ENCODE data around the gene ATP6V0E2. TPM values are rescaled to one million over a fixed set of nuclear protein-coding genes. Genes with fewer than 3 reads are reported as not detected.

Gene ATP6V0E2
- total and polyA plus RNA-seq, 12 donors = 17.5 to 101 (median 32.0) TPM

DNA sequence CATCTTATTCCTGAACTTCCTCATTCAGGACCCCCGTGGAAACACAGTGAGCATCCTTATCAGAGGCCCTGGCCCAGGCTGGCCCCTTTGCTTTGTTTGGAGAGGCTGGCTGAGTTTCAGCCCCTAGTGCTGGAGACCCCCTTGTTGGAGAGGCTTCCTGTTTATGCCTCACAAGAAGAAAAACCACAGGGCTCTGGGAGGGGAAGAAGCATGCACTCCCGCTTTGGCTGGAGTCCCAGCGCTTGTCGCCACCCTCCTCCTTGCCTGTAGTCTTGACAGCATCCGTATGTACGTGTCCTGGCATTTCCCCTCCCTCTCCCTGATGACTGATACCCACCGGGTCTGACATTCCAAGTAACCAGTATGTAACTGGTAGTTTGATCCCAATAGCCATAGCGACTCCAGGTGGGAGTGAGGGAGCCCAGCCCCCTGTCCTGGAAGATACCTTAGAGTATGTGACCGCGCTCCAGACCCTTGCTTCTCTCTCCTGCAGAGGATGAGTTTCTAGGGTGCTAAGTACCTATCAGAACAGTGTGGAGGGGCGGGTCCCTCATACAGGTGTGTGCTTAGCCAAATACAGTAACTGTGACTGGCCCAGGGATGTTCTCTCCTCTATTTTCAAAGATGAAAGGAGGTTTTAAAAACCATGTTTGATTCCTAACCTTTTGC lies 6.9 kb upstream of the ATP6V0E2 start:
- Histone ChIP-seq H3K4me3 (no peak overlapping the region), H3K9me3 (replicated peaks in 1 of 3) (no peaks in the 10 kb centered on the region), H3K27me3 (no peaks in the 10 kb centered on the region), H3K36me3 (replicated peaks in 1 of 2) (peaks cover 0 to 20% of the 10 kb centered on the region in 2 donors), H3K4me1 (replicated peaks in 1 of 2) (no peaks in the 10 kb centered on the region), H3K27ac (no peak overlapping the region)
- peak in 1 of 7 donors; percentile 56 for DNase-seq
- 59 to 81% (median 65%) methylated on average over 11 of the region's 11 CpGs for whole genome bisulfite sequencing, 4 donors
- TF ChIP-seq, protein P1, sequence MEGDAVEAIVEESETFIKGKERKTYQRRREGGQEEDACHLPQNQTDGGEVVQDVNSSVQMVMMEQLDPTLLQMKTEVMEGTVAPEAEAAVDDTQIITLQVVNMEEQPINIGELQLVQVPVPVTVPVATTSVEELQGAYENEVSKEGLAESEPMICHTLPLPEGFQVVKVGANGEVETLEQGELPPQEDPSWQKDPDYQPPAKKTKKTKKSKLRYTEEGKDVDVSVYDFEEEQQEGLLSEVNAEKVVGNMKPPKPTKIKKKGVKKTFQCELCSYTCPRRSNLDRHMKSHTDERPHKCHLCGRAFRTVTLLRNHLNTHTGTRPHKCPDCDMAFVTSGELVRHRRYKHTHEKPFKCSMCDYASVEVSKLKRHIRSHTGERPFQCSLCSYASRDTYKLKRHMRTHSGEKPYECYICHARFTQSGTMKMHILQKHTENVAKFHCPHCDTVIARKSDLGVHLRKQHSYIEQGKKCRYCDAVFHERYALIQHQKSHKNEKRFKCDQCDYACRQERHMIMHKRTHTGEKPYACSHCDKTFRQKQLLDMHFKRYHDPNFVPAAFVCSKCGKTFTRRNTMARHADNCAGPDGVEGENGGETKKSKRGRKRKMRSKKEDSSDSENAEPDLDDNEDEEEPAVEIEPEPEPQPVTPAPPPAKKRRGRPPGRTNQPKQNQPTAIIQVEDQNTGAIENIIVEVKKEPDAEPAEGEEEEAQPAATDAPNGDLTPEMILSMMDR (IDR thresholded peaks at IDR 0.05) = no peak
- TF ChIP-seq POLR2A (IDR thresholded peaks at IDR 0.05) = no peak
- intact Hi-C loops (cut with DNase I) = no loop called here

DNA sequence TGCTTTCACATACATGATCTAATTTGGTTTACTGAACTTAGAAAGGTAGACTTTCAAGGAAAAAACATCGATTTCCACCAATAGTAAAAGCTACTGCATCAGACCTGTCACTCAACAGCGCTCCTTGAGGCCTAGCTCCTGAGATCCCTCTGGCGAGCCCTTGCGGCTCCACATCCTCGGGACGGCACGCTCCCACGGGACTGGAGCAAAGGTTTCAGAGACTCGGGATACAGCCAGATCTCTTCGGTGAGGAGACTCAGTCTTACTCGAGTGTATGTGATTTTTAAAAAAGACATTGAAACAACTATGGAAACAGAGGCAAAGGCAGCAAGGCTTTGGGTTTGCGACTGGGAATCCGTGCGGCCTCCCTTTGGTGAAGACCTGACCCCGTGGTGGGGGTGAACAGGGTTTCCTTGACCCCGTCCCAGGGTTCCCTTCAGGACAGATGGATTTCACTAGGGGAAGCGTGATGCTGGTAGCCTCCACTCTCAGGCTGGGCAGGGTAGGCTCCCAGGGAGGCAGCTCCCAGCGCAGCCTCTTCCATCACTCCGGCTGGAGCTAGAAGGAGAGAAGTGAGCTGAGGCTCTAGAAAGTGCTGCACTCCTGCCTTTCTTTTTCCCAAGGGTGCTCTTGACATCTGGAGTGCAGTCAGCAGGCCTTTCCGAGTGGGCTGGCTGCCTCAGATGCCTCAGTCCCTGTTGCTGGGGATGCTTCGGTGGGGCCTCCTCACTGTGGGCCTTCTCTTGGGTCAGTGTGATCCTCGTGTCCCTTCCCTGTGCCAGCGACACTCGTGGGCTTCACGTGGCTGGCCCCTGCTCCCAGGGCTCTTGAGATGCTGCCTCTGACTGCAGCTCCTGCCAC lies 5.8 kb upstream of the ATP6V0E2 start:
- Histone ChIP-seq H3K27me3 (no peaks in the 10 kb centered on the region), H3K36me3 (replicated peaks in 1 of 2) (peaks cover 0 to 14% of the 10 kb centered on the region in 2 donors), H3K4me3 (no peak overlapping the region), H3K9me3 (replicated peaks in 1 of 3) (no peaks in the 10 kb centered on the region), H3K27ac (no peak overlapping the region), H3K4me1 (replicated peaks in 1 of 2) (peaks cover 7 to 9% of the 10 kb centered on the region in 2 donors)
- intact Hi-C loops (cut with DNase I) = no loop called here
- DNase-seq = peak in 1 of 7 donors; percentile 47
- 88 to 94% (median 90%) methylated on average over 22 to 25 of the region's 25 CpGs for WGBS, 4 donors
- no peak for TF ChIP-seq POLR2A (IDR thresholded peaks at IDR 0.05)
- TF ChIP-seq, protein P1 (IDR thresholded peaks at IDR 0.05) = no peak

DNA sequence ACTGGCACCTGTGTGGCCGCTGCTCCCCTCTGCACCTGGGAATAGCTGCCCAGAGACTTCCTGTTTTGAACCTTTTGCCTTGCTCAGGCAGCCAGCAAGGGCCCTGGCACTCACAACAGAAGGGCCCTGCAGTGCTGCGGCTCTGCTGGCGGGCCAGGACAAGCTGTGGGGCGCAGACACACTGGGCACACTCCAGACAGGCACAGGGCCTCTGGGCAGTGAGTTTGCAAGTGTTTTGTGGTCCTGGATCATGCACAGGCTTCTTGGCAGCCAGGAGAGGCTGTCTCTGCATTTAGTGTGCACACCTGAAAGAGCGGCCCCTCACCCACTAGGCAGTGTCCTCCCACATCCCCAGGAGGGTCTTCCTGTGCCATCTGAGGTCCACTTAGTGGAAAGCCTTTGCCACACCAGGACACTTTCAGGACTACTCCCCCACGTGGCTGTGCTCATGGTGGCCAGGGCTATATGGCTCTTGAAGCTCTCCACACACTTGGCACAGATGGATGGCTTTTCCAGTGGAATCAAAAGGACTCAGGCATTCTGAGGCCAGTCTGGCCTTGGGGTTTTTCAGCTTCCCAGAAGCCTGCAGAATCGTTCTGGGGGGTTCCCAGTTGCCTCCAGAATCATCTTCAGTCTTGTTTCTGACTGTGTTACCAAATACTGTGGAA lies 5.0 kb upstream of the ATP6V0E2 start:
- Histone ChIP-seq H3K27me3 (no peaks in the 10 kb centered on the region), H3K4me1 (replicated peaks in 1 of 2) (peaks cover 8 to 10% of the 10 kb centered on the region in 2 donors), H3K36me3 (replicated peaks in 1 of 2) (peaks cover 0 to 14% of the 10 kb centered on the region in 2 donors), H3K27ac (peak overlapping the region in 1 of 5 donors; percentile 15), H3K9me3 (replicated peaks in 1 of 3) (no peaks in the 10 kb centered on the region), H3K4me3 (no peak overlapping the region)
- WGBS, 4 donors = 33 to 77% (median 57%) methylated on average over 1 to 7 of the region's 7 CpGs
- intact Hi-C loops (cut with DNase I) = no loop called here
- peak in 2 of 7 donors; percentile 41 to 50 for DNase-seq
- TF ChIP-seq, protein P1 (IDR thresholded peaks at IDR 0.05) = no peak
- TF ChIP-seq POLR2A (IDR thresholded peaks at IDR 0.05) = no peak

DNA sequence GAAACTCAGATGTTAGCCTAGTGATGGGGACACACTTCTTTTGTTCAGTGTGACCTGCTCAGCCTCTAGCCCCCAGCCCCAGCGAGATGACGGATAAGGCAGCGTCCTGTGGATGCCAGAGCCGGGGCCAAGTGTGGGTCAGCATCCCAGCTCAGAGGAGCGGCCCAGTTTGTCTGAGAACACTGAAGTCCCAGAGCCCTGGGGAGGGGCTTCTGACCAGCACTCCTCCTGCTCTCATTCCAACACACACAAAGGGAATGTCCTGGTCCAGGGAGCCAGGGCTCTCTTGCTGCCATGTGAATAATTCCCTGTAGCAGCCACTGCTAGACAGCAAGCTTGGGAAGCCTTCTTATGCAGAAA lies 4.5 kb upstream of the ATP6V0E2 start:
- intact Hi-C loops (cut with DNase I) = no loop called here
- peak overlapping the region in 1 of 5 donors; percentile 15 for H3K27ac ChIP-seq
- H3K4me3 ChIP-seq = no peak overlapping the region
- H3K4me1 ChIP-seq (replicated peaks in 1 of 2) = peaks cover 12 to 14% of the 10 kb centered on the region in 2 donors
- DNase-seq = peak in 1 of 7 donors; percentile 51
- no peaks in the 10 kb centered on the region for H3K27me3 ChIP-seq
- TF ChIP-seq, protein P1 (IDR thresholded peaks at IDR 0.05) = no peak
- TF ChIP-seq POLR2A (IDR thresholded peaks at IDR 0.05) = no peak
- peaks cover 0 to 11% of the 10 kb centered on the region in 2 donors for H3K36me3 ChIP-seq (replicated peaks in 1 of 2)
- H3K9me3 ChIP-seq (replicated peaks in 1 of 3) = no peaks in the 10 kb centered on the region
- WGBS, 4 donors = 53 to 79% (median 72%) methylated on average over 2 to 5 of the region's 5 CpGs
